ENCODE data around the gene IGFBP2. TPM values are rescaled to one million over a fixed set of nuclear protein-coding genes. Genes with fewer than 3 reads are reported as not detected.

Gene IGFBP2, protein sequence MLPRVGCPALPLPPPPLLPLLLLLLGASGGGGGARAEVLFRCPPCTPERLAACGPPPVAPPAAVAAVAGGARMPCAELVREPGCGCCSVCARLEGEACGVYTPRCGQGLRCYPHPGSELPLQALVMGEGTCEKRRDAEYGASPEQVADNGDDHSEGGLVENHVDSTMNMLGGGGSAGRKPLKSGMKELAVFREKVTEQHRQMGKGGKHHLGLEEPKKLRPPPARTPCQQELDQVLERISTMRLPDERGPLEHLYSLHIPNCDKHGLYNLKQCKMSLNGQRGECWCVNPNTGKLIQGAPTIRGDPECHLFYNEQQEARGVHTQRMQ
- total RNA-seq, result 100 to 1,000 TPM; 113 to 207 (median 167) TPM

DNA sequence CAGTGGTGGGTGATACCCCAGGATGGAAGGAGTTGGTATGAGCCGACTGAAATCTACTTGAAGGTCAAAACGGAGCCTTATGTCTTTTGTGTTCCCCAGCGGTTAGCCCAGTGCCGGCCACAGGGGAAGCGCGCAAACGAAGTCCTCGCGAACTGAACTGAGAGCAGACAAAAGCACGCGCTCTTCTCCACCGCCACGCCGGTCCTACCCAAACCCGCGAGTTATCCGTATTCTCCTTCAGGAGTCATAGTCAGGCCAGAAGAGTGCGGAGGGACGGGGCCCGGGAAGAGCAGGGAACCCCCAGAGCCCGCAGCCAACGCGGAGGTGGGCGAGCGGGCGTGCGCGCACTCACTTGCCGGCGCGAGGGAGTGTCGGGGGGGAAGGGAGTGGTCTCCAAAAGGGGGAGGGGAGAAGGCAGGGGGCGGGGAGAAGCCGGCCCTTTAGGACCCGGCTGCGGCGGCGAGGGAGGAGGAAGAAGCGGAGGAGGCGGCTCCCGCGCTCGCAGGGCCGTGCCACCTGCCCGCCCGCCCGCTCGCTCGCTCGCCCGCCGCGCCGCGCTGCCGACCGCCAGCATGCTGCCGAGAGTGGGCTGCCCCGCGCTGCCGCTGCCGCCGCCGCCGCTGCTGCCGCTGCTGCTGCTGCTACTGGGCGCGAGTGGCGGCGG is at the start of gene IGFBP2:
Gene IGFBP2, plus strand, starts transcription at position 469 of the 664 bp plus-strand sequence. Its CDS starts 104 bp downstream, at position 573.
- peak in 1 of 4 donors; percentile 7 for TF ChIP-seq POLR2A (IDR thresholded peaks at IDR 0.05)
- TF ChIP-seq, protein P1, sequence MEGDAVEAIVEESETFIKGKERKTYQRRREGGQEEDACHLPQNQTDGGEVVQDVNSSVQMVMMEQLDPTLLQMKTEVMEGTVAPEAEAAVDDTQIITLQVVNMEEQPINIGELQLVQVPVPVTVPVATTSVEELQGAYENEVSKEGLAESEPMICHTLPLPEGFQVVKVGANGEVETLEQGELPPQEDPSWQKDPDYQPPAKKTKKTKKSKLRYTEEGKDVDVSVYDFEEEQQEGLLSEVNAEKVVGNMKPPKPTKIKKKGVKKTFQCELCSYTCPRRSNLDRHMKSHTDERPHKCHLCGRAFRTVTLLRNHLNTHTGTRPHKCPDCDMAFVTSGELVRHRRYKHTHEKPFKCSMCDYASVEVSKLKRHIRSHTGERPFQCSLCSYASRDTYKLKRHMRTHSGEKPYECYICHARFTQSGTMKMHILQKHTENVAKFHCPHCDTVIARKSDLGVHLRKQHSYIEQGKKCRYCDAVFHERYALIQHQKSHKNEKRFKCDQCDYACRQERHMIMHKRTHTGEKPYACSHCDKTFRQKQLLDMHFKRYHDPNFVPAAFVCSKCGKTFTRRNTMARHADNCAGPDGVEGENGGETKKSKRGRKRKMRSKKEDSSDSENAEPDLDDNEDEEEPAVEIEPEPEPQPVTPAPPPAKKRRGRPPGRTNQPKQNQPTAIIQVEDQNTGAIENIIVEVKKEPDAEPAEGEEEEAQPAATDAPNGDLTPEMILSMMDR (IDR thresholded peaks at IDR 0.05), result no peak
- H3K27me3 ChIP-seq, result peaks cover 0 to 34% (median 0%) of the 10 kb centered on the region in 4 donors
- intact Hi-C loops (cut with DNase I), result no loop called here
- H3K9me3 ChIP-seq, result no peaks in the 10 kb centered on the region
- DNase-seq, result no peak
- peak within 1 kb of the TSS; percentile 66 to 76 (median 72) for H3K4me3 ChIP-seq
- peak within 1 kb of the TSS; percentile 57 to 89 (median 80) for H3K27ac ChIP-seq
- H3K4me1 ChIP-seq, result peaks cover 27 to 53% (median 27%) of the 10 kb centered on the region in 3 donors
- no peaks in the 10 kb centered on the region for H3K36me3 ChIP-seq
- WGBS, 2 donors, result 0% methylated on average over 11 of the region's 70 CpGs; no CpG with 5 or more reads in 1 of the 2 donors

DNA sequence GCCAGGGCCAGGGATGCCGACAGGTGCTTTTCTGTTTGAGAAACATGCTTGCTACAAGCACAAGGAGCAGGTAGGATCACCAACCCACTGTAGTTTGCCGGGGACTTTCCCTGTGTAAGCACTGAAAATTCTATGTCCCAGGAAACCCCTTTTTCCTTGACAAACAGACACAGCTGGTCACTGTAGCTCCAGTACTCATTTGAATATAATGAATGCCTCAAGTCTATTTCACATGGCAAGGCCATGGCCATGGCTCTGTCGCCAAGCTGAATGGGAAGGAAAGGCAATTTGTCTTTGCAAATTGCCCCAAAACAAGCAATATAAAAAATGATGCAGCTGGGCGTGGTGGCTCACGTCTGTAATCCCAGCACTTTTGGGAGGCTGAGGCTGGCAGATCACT is 49.6 kb upstream of the IGFBP2 start:
- H3K4me3 ChIP-seq, result no peak overlapping the region
- no peaks in the 10 kb centered on the region for H3K9me3 ChIP-seq
- TF ChIP-seq, protein P1 (IDR thresholded peaks at IDR 0.05), result no peak
- no peak for TF ChIP-seq POLR2A (IDR thresholded peaks at IDR 0.05)
- H3K27ac ChIP-seq, result no peak overlapping the region
- peaks cover 0 to 16% (median 0%) of the 10 kb centered on the region in 3 donors for H3K4me1 ChIP-seq
- intact Hi-C loops (cut with DNase I), result no loop called here
- H3K27me3 ChIP-seq, result no peaks in the 10 kb centered on the region
- DNase-seq, result no peak
- no peaks in the 10 kb centered on the region for H3K36me3 ChIP-seq
- 79 to 80% methylated on average over 5 of the region's 5 CpGs for WGBS, 2 donors

DNA sequence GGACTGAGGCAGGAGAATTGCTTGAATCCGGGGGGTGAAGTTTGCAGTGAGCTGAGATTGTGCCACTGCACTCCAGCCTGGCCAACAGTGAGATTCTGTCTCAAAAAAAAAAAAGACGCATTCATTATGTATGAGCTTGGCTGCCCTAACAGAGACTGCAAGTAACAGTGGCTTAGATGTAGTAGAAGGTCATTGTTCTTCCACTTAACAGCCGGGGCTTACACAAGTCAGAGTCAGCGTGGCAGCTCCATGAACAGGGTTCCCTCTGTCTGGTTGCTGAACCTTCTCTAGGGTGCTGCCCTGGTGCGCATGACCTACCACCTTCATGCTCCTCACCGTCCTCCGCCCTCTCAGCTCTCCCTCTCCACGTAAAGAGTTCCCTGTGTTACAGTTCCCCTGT is 49.1 kb upstream of the IGFBP2 start:
- Histone ChIP-seq H3K27ac (no peak overlapping the region), H3K4me3 (no peak overlapping the region), H3K4me1 (peaks cover 0 to 16% (median 0%) of the 10 kb centered on the region in 3 donors), H3K27me3 (no peaks in the 10 kb centered on the region), H3K9me3 (no peaks in the 10 kb centered on the region), H3K36me3 (no peaks in the 10 kb centered on the region)
- 87 to 93% methylated on average over 5 to 8 of the region's 8 CpGs for WGBS, 2 donors
- intact Hi-C loops (cut with DNase I), result no loop called here
- TF ChIP-seq, protein P1 (IDR thresholded peaks at IDR 0.05), result no peak
- TF ChIP-seq POLR2A (IDR thresholded peaks at IDR 0.05), result no peak
- DNase-seq, result no peak

DNA sequence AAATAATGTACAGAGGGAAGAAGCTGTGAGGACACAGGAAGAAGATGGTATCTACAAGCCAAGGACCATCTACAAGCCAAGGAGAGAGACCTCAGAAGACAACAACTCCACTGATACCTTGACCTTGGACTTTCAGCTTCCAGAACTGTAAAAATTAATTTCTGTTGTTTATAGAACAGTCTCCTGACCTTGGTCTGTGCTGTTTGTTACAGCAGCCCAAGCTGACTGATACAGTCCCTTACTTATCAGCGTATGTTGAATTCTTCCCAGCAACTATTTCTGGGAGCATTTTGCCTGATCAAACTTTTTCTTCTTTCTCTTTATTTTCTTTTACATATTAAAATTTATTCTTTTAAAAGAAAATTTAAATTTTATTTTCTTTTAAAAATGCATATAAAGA is 47.8 kb upstream of the IGFBP2 start:
- 96 to 100% methylated on average over 1 of the region's 1 CpG for WGBS, 2 donors
- intact Hi-C loops (cut with DNase I), result no loop called here

More for the DNA sequence above, 47.8 kb upstream of the IGFBP2 start:
- Histone ChIP-seq H3K36me3 (no peaks in the 10 kb centered on the region), H3K4me1 (peaks cover 0 to 10% (median 6%) of the 10 kb centered on the region in 3 donors), H3K9me3 (no peaks in the 10 kb centered on the region), H3K27me3 (no peaks in the 10 kb centered on the region), H3K4me3 (no peak overlapping the region), H3K27ac (no peak overlapping the region)
- no peak for TF ChIP-seq POLR2A (IDR thresholded peaks at IDR 0.05)
- TF ChIP-seq, protein P1 (IDR thresholded peaks at IDR 0.05), result no peak
- DNase-seq, result no peak

Measured in esophagus squamous epithelium (tissue), 5 donors.